GM12865 (cell line): Measurements from ENCODE around the gene ELP1.
"Not testable (repeated sequence)": the region's sequence is repeated elsewhere in the genome, so short reads cannot be mapped to it uniquely, and the experiment has no call there.

Source experiments
- DNase-seq: peaks from one replicate; pipeline ENCODE4 v3.0.0; 2010; ENCODE audit warnings: low read depth
- H3K4me3 ChIP-seq: 2 replicates; pipeline ENCODE4 v1.5.1; 2011; ENCODE audit warnings: mild to moderate bottlenecking, low read depth, low read length, control low read depth
- CTCF ChIP-seq: IDR thresholded peaks from 2 replicates; pipeline ENCODE4 v1.5.1; 2011; ENCODE audit warnings: low read length, control low read depth, low read depth, inconsistent platforms; ENCODE audit not compliant: insufficient read depth; ENCODE audit errors: missing control alignments

ELP1 gene

GRCh38 chr9:108924466-108924865, 9.5 kb downstream of the ELP1 start:
- H3K4me3 ChIP-seq = no peak overlapping the region
- no peak for TF ChIP-seq CTCF
- DNase-seq = no peak

GRCh38 chr9:108921200-108921599, 12.7 kb downstream of the ELP1 start:
- TF ChIP-seq CTCF = no peak

GRCh38 chr9:108920401-108920800, 13.5 kb downstream of the ELP1 start:
- DNase-seq, H3K4me3 ChIP-seq: not testable (repeated sequence)

More at GRCh38 chr9:108921200-108921599, 12.7 kb downstream of the ELP1 start:
- H3K4me3 ChIP-seq = no peak overlapping the region
- no peak for DNase-seq

GRCh38 chr9:108919517-108919916, 14.4 kb downstream of the ELP1 start:
- H3K4me3 ChIP-seq = no peak overlapping the region
- no peak for DNase-seq
- no peak for TF ChIP-seq CTCF

- no peak for TF ChIP-seq CTCF
- no peak for DNase-seq
- no peak overlapping the region for H3K4me3 ChIP-seq
Observed at GRCh38 chr9:108913391-108913790, 20.5 kb downstream of the ELP1 start.

GRCh38 chr9:108911820-108912219, 22.1 kb downstream of the ELP1 start:
- no peak for TF ChIP-seq CTCF
- no peak for DNase-seq
- H3K4me3 ChIP-seq = no peak overlapping the region

- H3K4me3 ChIP-seq = no peak overlapping the region
- no peak for DNase-seq
- no peak for TF ChIP-seq CTCF
Observed at GRCh38 chr9:108910914-108911313, 23.0 kb downstream of the ELP1 start.

- no peak for TF ChIP-seq CTCF
- no peak overlapping the region for H3K4me3 ChIP-seq
- DNase-seq = no peak
Observed at GRCh38 chr9:108910402-108910801, 23.5 kb downstream of the ELP1 start.
